GM18873 (cell line): ENCODE measurements around the gene SMCO4.

Source experiments
- ATAC-seq: cut with Tn5 transposase; IDR thresholded peaks from one replicate; pipeline ENCODE4 v1.9.1; 2021; ENCODE audit warnings: mild to moderate bottlenecking, moderate library complexity, moderate number of reproducible peaks; ENCODE audit not compliant: unreplicated experiment, low FRiP score

The SMCO4 gene

DNA sequence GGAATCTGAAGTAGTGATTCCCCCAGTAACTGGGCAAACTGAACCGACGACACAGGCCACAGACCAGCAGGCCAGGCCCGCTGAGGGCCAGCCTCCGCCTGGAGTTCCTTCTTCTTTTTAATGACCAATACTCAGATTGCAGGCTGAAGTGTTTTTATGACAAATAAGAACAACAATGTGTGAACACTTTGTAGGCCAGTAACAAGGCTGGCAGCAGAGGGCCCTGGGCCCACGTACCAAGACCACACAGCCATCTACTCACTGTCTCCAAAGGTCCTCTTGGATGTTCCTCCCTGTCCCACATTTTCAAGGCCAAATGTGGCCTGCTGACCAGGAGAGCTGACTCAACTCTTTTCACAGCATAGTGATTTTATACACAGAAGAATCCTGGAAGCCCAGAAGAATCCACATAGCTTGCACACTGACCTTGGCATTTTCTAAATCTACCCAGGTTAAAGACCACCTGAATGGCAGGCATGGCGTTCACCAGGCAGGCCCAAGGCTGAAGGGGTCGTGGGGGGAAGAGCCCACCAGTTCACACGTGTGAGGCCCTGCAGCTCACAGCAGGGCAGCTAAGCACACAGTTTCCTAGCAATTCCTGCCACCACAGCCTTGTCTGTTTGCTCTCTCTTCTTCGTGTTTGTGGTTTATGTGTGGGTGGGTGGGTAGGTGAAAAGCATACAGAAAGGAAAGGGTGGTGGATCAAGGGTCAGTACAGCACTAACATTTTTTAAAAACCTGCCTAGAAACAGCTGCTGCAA is 13.3 kb downstream of the SMCO4 start:
- no peak for ATAC-seq

DNA sequence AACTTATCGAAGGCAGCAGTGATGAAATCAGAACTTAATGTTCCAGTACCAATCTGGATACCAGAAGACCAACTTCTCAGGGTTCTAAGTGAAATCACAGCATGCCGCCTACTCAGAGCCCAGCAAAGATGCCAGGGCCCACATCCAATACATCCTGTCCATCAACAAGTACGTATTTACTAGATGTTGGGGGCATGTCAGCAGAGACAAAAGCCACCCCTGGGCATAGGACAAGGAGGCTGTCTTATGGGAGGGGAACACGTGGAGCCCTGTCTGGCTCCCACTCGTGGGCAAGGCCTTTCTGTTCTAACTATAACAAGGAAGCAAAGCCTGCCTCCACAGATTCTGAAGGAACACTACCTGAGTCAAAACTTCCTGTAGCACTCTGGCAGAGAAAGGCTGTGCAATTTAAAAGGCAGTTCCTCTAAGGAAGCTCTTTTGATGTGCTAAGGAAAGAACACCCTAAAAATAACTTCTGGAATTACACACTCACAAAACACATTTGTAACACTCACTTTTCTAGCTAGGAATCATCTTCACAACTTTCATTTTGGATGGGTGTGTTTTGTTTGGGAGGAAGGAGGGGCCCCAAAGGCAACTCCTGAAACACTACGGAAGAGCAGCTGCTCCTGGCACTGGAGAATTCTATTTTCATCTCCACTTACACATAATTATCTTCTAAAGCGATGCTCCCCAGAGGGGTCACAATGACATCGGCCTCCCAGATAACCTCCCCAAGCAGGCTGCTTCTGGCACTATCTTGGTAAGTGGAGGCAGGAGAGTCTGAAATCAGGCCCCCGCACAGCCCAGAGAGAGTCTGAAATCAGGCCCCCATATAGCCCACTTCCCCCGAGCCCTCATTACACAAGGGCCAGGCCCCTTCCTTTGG is 14.2 kb downstream of the SMCO4 start:
- ATAC-seq: no peak

DNA sequence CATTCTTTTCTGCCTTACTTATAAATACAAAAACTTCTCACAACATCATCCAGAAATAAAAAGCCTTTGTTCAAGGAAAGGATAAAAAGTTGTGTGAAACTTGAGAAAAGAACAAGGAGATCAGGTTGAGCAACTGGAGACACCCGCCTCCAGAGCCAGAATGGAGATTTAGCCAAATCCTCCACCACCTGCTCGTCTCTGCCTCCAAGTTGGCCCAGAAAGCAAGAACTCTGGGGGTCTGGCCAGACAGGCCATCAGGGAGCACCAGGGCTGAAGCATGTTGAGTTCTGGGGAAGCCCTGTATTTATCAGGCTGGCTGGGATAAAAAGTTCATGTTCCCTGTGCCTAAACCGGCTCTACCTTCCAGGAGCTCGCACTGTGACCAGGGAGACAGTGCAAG is 14.9 kb downstream of the SMCO4 start:
- ATAC-seq: no peak

DNA sequence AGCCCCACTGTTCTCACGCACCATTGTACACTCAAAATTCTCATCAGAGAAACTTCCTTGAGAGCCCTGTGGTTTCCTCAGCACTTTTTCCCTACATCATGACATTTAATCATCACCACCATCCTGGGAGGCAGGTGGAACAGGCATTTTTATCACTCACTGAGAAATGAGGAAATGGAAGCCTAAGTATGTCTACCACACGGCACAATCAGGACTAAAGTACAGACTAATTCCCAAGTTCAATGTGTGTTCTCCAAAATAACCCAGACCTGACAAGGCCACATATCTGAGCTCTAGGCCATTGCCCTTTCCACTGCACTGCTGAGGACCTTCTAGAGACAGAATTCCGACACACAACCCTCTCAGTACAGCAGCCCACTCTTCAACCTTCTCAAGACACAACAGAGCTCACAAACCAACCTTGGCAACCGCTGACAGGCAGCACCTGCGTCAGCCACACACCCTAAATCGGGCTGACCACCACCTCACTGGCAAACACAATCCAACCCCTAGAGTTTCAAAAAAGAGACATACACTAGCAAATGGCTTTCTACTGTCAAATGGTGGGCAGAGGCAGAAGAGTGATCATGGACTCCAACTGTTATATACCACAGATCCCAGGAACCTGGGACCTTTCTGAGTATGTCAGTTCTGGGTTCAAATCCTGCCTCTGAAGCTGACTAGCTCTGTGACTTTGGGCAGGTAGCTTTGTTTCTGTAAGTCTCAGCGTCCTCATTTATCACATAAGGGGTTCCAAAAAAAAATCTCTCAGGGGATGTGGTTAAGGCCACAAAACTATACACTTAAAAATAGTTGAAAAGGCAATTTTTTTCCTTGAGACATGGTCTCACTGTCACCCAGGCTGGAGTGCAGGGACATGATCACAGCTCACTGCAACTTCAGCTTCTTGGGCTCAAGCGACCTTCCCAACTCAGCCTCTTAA is 16.3 kb downstream of the SMCO4 start:
- no peak for ATAC-seq

DNA sequence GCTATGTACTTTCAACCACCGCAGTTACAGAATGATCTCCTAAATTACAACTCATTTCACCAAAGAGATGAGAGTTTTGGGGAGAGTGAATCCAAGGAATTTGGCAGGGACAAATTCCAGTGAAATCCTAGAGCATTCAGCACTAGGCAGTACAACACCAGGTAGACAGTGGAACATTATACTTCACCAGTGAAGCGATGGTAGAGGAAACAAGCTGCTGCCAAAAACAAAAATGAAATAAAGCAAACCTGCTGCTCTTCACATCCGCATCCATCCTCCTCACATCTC is 16.9 kb downstream of the SMCO4 start:
- ATAC-seq: no peak

DNA sequence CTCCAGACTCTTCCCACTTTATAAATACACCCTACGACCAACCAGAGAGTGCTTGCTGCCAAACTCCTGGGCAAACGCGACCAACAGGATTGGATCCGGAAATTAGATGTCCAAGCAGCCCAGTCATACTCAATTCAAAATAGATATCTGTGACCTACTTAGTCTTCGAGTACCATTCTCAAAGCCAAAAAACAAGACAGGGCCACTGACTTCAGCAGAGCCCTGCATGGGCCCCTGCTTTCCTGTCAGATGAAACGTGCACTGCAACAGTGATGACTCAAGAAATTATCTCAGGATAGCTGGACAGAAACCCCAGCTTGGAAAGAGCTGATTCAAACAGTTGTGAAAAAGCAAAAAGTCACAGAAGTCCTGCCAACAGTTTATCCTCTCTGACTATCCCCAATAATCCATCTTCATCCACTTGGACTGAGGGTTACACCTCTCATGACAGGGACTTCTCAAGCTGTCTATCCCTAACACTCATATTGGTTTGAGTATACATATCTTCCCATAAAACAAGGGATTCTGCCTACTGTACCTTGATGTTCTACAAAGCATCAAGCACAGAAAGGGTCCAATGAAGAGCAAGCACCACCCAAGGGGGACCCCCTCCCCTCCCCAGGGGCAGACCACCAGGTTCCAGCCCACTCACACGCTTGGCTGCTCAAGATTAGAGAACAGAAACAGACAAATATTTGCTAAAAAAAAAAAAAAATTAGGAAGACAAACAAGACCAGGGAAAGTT is 17.4 kb downstream of the SMCO4 start:
- ATAC-seq: no peak

DNA sequence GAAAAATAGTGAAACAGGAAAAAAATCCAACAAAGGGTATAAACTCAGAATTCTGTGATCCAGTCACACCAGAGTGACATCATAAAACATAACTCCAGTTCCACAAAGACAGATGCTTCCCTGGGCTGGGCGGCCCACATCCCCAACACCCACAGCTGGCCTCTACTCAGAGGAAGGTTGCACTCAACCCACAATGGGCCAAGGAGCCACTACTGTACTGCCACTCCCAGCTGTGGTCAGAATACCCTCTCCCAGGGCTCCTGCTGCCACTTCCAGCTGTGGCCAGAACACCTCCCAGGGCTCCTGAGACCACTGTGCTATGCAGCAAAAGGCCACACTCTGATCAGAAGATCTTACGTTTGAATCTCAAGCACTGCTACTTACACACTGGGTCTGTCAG is 18.3 kb downstream of the SMCO4 start:
- no peak for ATAC-seq

DNA sequence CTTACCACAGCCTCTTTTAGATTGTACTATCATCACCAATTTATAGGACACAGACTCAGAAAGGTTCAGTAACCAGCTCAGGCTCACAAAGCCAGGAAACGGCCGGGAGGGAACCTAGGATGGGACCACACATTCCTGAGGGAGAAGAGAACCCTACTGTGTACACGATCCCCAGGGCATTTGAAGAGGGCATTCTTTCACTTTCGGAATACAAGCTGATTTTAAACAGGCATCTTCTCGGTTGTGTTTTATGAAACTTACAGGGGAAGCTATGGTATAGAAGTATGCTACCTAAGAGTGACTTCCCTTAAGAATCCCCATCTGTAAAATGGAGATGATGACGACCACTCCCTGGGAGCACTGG is 19.0 kb downstream of the SMCO4 start:
- peak; percentile 47 for ATAC-seq

DNA sequence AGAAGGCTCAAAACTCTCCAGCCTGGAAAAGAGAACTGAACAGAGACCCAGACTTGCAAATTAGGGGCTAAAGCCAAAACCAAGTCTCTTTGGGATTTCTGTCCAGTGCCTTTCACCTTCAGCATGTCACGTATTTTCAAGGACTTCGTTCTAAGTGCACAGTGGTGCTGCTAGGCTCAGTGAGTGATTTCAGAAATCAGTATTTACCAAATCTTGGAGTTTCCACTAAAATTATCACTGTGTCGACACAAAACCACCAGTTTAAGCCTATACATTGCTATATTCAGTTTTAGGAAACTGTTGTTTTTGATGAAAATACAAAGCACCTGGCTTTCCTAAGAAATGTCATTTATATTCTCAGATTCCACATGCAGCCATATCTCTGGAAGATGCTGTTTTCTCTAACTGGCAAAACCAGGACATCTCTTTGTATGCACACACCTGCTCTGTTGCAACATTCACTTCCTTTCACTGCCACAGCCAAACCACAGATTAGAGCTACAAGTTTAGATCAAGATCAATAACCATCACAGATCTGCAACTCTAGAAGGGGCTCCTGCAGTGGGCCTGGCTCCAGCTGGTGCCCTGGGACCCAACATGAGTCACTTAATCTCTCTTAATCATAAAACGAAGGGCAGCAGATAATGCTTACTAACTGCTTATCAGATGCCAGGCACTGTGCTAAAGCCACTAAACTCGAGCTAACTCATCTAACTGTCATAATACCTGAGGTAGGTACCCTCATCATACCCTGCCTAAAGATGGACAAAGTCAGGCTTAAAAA is 22.3 kb downstream of the SMCO4 start:
- ATAC-seq: no peak

DNA sequence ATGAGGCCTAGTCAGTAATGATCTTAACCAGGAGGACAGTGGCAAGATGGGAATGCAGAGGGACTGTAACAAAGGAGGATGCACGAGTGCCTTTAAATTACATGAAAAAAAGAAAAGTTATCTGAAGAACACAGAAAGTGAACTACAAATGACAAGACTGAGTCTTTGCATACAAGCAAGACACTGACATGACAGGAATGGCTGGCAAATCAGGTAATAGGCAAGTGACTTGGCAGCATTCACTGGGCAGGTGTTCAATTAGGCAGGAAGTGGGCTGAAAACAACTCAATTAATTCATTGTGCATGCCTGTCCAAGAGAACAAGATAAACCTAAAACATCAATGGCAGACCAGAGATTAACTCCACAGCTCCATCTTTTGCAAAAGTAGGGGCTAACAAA is 24.0 kb downstream of the SMCO4 start:
- no peak for ATAC-seq

DNA sequence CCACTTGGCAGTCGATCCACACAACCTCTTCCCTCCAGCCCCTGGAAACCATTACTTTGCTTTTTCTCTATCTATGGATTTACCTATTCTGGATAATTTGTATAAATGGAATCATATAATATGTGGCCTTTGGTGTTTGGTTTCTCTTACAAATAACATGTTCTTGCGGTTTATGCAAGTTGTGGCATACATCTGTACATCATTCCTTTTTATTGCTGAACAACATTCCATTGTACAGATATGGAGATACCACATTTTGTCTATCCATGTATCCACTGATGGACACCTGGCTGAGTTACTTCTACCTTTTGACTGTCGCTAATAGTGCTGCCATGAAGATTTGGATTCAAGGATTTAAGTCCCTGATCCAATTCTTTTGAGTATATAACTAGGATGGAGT is 25.1 kb downstream of the SMCO4 start:
- ATAC-seq: no peak

DNA sequence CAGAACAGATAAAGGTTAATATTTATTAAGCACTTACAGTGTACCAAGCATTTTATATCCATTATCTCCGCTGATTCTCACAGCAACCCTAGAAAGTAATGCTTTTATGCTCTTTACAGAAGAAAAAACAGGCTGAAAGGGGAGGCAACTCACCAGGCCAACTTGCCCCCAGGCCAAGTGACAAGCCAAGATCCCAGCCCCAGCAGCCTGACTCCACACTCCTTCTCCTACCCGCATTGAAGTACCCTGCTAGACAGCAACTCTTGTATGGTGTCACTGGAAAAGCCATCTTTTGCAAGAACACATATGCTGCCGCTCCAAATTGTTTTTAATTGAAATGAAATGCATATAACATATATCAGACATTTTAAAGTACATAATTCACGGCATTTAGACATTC is 25.6 kb downstream of the SMCO4 start:
- ATAC-seq: no peak

DNA sequence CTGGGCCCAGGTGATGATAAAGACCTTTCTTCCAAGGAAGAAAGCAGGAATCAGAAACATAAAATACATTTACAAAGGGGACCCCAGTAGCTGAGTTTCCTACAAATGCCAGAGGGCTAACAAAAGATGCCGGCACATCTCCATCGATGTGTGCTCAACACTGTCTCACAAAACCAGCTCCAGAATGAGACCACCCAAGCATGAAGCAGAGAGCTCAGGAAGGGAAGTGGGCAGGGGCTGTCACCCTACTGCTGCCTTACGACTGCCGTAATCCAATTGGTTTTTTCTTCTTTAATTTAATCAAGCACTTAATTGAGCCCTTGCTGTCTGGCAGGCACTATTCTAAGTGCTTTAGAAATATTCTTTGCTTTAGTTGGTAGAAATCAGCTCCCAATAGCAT is 26.1 kb downstream of the SMCO4 start:
- ATAC-seq: no peak

DNA sequence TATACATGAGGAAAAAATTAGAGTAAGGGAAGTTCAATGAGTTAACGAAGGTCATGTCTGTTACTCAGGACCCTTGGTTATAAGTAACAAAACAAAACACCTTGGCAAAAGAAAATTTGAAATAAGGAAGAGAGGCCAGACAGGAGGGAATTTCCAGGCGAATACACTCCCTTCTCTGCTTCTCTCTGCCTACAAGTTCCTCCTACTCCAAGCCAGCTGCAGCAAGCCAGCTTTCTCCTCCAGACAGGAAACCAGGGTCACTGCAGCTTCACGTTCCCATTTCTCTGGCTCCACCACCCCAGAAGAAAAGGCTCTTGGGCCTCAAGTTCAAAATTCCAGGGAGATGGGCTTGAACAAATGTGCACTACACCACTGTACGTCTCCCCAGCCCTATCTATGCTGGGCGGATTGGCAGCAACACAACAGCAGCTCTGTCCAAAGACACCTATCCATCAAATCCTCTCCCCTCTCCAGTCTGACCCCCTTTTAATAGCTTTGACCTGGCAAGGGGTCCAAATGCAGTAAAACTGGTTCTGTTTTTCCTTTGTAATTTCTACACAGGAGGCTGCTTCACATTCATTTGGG is 27.7 kb downstream of the SMCO4 start:
- no peak for ATAC-seq

DNA sequence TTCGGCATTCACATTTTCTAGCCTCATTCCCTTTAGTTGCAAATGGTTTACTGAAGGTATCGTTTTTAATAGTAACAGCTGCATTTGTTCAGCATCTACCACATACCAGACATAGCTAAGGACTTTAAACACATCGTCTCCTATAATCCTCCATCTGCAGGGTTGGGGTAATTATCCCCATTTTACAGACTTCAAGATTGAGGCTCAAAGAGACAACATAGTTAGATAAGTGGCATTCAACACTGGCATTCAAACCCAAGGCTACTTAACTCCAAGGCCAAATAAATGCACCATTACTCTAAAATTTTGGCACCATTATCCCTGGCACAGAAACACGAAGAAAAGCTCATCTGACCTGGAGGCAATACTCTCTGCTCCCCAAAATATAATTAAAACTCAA is 28.5 kb downstream of the SMCO4 start:
- no peak for ATAC-seq

DNA sequence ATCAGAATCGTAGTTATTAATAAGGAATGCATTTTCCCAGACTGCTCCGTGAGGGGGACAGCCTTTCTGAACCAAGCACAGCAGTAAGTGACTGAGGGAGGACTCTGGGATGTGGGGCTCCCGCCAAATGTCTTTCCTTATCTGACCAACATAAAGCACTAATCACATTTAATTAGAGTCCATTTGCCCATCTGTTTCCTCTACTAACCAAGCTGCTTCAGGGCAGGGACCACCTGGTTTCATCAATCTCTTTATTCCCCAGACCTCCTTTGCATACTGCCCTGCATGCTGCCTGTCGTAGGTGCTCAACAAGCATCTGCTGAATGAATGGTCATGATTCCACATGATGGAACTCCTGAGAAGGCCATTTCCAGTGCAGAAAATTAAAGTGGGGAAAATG is 29.4 kb downstream of the SMCO4 start:
- ATAC-seq: no peak

DNA sequence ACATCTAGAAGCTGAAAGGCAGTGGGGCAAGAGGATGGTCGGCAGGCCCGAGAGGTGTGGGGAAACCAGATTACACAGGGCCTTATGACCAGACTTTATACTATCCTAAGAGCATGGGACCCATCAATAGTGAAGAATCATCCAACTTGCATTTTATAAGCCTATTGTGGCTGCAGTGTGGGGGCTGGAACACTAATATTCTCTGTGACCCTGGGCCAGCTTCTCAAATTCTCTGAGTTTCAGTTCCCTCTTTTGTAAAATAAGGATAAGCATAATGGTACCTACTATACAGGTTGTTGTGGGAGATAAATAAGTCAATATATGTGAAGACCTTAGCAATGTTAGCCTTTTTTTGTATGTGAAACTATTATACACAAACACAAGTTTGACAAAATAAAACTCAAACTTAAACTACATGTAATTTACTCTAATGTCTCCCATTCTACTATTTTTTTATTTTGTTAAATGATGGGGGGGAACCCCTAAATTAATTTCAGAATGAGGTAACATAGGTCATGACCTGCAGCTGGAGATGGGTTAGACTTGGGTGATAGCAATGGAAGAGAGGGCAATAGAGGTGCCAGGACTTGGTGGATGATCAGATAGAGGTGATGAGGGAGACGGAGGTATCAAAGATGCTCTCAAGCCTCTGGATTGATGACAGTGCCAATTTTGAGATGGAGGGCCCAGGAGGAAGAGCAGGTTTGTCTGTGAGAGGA is 30.1 kb downstream of the SMCO4 start:
- ATAC-seq: peak; percentile 62

DNA sequence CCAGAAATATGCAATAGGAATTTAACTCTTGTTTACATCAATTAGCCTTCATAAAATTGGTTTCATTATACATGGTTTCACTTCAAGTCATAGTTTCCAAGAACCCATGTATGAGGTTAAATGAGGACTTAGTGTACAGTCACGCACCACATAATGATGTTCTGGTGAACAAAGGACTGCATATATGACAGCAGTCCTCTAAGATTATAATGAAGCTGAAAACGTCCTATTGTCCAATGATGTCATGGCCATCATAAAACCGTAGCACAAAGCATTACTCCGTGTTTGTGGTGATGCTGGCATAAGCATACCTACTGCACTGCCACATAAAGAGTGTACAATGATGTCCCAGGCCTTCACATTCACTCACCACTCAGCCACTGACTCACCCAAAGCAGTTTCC is 31.1 kb downstream of the SMCO4 start:
- ATAC-seq: peak; percentile 80
